HepG2 (cell line): ENCODE data around the gene DGKG. TPM values are rescaled to one million over a fixed set of nuclear protein-coding genes. Genes with fewer than 3 reads are reported as not detected.

Experiments
- CBFB ChIP-seq: sonication (generic); formaldehyde crosslinking; IDR thresholded peaks from 2 replicates; pipeline ENCODE4 v1.4.0; 2020; ENCODE audit warnings: missing genetic modification reagents
- CEBPB ChIP-seq: IDR thresholded peaks from 2 replicates; pipeline ENCODE4 v1.6.1; 2011; ENCODE audit warnings: low read depth, low read length, improper control_type of control experiment, borderline replicate concordance
- CHD4 ChIP-seq: fragments of 200-600 bp; sonication (generic); IDR thresholded peaks from 2 replicates; pipeline ENCODE4 v1.7.0; 2017; ENCODE audit warnings: mild to moderate bottlenecking, low read length, borderline replicate concordance
- DBP ChIP-seq: sonication (generic); formaldehyde crosslinking; IDR thresholded peaks from 2 replicates; pipeline ENCODE4 v1.4.0; 2020; ENCODE audit warnings: missing genetic modification reagents; ENCODE audit errors: not compliant biosample characterization
- FOXK1 ChIP-seq: sonication (generic); formaldehyde crosslinking; IDR thresholded peaks from 2 replicates; pipeline ENCODE4 v1.4.0; 2020; ENCODE audit warnings: low read depth, missing genetic modification reagents, borderline replicate concordance
- HMG20A ChIP-seq: IDR thresholded peaks from 2 replicates; pipeline ENCODE4 v1.6.1; 2016; ENCODE audit warnings: borderline replicate concordance
- MAZ ChIP-seq, 2 experiments: sonication (generic) in 1 of 2; formaldehyde crosslinking in 1 of 2; IDR thresholded peaks; 2 replicates each; pipeline versions ENCODE4 v1.5.0 to v1.6.1; 2012 to 2020; ENCODE audit warnings: low read depth in 2 of 2, mild to moderate bottlenecking in 2 of 2, borderline replicate concordance in 1 of 2, improper control_type of control experiment in 1 of 2, low read length in 1 of 2, missing genetic modification reagents in 1 of 2, moderate library complexity in 1 of 2
- NCOA5 ChIP-seq: sonication (generic); formaldehyde crosslinking; IDR thresholded peaks from 2 replicates; pipeline ENCODE4 v1.4.0; 2020; ENCODE audit warnings: missing genetic modification reagents
- NFE2L1 ChIP-seq: sonication (generic); formaldehyde crosslinking; IDR thresholded peaks from 2 replicates; pipeline ENCODE4 v1.4.0; 2020; ENCODE audit warnings: missing genetic modification reagents, mild to moderate bottlenecking, borderline replicate concordance
- NPAS2 ChIP-seq: sonication (generic); formaldehyde crosslinking; IDR thresholded peaks from 2 replicates; pipeline ENCODE4 v1.8.0; 2022; ENCODE audit warnings: mild to moderate bottlenecking, missing genetic modification reagents, borderline replicate concordance
- SNAPC4 ChIP-seq: sonication (generic); formaldehyde crosslinking; IDR thresholded peaks from 2 replicates; pipeline ENCODE4 v1.4.0; 2020; ENCODE audit warnings: mild to moderate bottlenecking, missing genetic modification reagents
- SOX5 ChIP-seq: IDR thresholded peaks from 2 replicates; pipeline ENCODE4 v1.6.1; 2016; ENCODE audit warnings: borderline replicate concordance
- TIGD3 ChIP-seq: sonication (generic); formaldehyde crosslinking; IDR thresholded peaks from 2 replicates; pipeline ENCODE4 v1.5.1; 2020; ENCODE audit warnings: mild to moderate bottlenecking, missing genetic modification reagents, borderline replicate concordance
- ZBTB44 ChIP-seq: sonication (generic); formaldehyde crosslinking; IDR thresholded peaks from 2 replicates; pipeline ENCODE4 v1.4.0; 2020; ENCODE audit warnings: missing genetic modification reagents
- ZNF232 ChIP-seq: sonication (generic); formaldehyde crosslinking; IDR thresholded peaks from 2 replicates; pipeline ENCODE4 v1.4.0; 2020; ENCODE audit warnings: missing genetic modification reagents, borderline replicate concordance
- ZNF337 ChIP-seq: sonication (generic); formaldehyde crosslinking; IDR thresholded peaks from 2 replicates; pipeline ENCODE4 v1.5.1; 2020; ENCODE audit warnings: missing genetic modification reagents, low read depth, mild to moderate bottlenecking, borderline replicate concordance
- ZNF550 ChIP-seq: sonication (generic); formaldehyde crosslinking; IDR thresholded peaks from 2 replicates; pipeline ENCODE4 v1.4.0; 2020; ENCODE audit warnings: mild to moderate bottlenecking, missing genetic modification reagents, borderline replicate concordance
- ZNF567 ChIP-seq: sonication (generic); formaldehyde crosslinking; IDR thresholded peaks from 2 replicates; pipeline ENCODE4 v1.8.1; 2023; ENCODE audit warnings: mild to moderate bottlenecking, missing genetic modification reagents, borderline replicate concordance
- ZNF775 ChIP-seq: sonication (generic); formaldehyde crosslinking; IDR thresholded peaks from 2 replicates; pipeline ENCODE4 v1.4.0; 2020; ENCODE audit warnings: missing genetic modification reagents, mild to moderate bottlenecking, moderate library complexity, borderline replicate concordance
- polyA plus RNA-seq, 8 experiments: library from polyadenylated mRNA; depleted of rRNA in 3 of 8; stranded (reverse) in 7 of 8; unstranded in 1 of 8; fragments of >200 nt; fragmentation: Illumina TruSeq in 4 of 8; extraction: Trizol in 4 of 8; gene quantifications; 2 replicates each; pipeline versions ENCODE4 v1.2.1 to v1.2.3, GENCODE V29; 2011 to 2016; ENCODE audit warnings: low read depth in 4 of 8, missing spikeins in 1 of 8, mixed read lengths in 1 of 8; ENCODE audit not compliant: insufficient read depth in 1 of 8
- total RNA-seq, 5 experiments: library from RNA; depleted of rRNA; stranded (reverse); fragments of >200 nt; fragmentation: Illumina TruSeq; extraction: Trizol; gene quantifications; 2 replicates each; pipeline ENCODE4 v1.2.3, GENCODE V29; 2016; ENCODE audit warnings: low read depth in 1 of 5

Gene DGKG
- total and polyA plus RNA-seq, 2 of the 13 experiments (the other 11 are each of a cell fraction or from before 2014, with no cell fraction given) = 3.8 to 6.2 TPM

- TF ChIP-seq ZBTB44 (CRISPR knock-in tag) (0 out of 2 replicates have a peak, but pooled peaks have one; percentile 38), DBP (no peak), SOX5 (CRISPR knock-in tag) (peak; percentile 96), SNAPC4 (CRISPR knock-in tag) (no peak), ZNF775 (CRISPR knock-in tag) (no peak), ZNF550 (CRISPR knock-in tag) (no peak), CEBPB (no peak), NFE2L1 (CRISPR knock-in tag) (no peak), HMG20A (CRISPR knock-in tag) (peak; percentile 65; the same call in 1 of the 2 replicates), NPAS2 (CRISPR knock-in tag) (no peak), ZNF232 (CRISPR knock-in tag) (no peak), CHD4 (no peak), ZNF567 (no peak), MAZ (IDR thresholded peaks at IDR 0.05; ENCODE audit: borderline replicate concordance, low read depth, low read length) (no peak), MAZ (CRISPR knock-in tag; IDR thresholded peaks at IDR 0.05; ENCODE audit: low read depth) (no peak; the same call in 1 of the 2 replicates), NCOA5 (CRISPR knock-in tag) (no peak), ZNF337 (CRISPR knock-in tag) (peak; percentile 69; the same call in 1 of the 2 replicates), FOXK1 (CRISPR knock-in tag) (peak; percentile 16; the same call in 1 of the 2 replicates), TIGD3 (no peak), CBFB (CRISPR knock-in tag) (no peak)
Measured at GRCh38 chr3:186097663-186098451, 264.2 kb downstream of the DGKG start (continued).
